Stimulated activated CD8-positive, alpha-beta memory T cell treated with anti-CD3 and anti-CD28 coated beads, Interleukin-12 subunit alpha, Interleukin-12 subunit beta, amount 100 ng/mL, for 24 hours (primary cell): ENCODE data around the gene JAKMIP1.
A peak's percentile ranks its signal among the peaks of the same experiment; 100 is the strongest.
"Not testable (repeated sequence)": the region's sequence is repeated elsewhere in the genome, so short reads cannot be mapped to it uniquely, and the experiment has no call there.

ENCODE experiments used
- DNase-seq: peaks from one replicate; pipeline ENCODE4 v3.0.0-alpha.2; 2020; ENCODE audit errors: extremely low read depth

The JAKMIP1 gene

GRCh38 chr4:6143603-6144181, 56.7 kb downstream of the JAKMIP1 start:
- no peak for DNase-seq

- DNase-seq = no peak
These were observed 57.3 kb downstream of the JAKMIP1 start for GRCh38 chr4:6142935-6143602.

GRCh38 chr4:6142511-6142910, 57.8 kb downstream of the JAKMIP1 start:
- DNase-seq = no peak

- no peak for DNase-seq
These were observed 58.8 kb downstream of the JAKMIP1 start for GRCh38 chr4:6141554-6141953.

- DNase-seq = not testable (repeated sequence)
These were observed 59.3 kb downstream of the JAKMIP1 start for GRCh38 chr4:6141021-6141420.

DNA sequence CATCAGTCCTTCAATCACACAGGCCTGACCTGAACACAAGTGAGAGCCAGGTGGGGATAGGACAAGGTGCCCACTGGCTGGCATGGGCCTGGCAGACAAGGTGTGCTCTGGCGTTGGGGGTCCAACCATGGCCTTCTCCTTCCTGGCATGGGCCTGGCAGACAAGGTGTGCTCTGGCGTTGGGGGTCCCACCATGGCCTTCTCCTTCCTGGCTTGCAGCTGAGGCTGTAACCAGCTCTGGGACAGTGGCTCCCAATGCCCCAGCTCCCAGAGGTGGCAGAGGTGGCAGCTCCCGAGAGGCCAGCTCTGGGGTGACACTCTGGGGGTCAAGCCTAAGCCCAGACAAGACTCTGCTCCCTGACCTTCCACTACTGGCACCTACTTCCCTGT, 62.6 kb downstream of the JAKMIP1 start:
- DNase-seq = no peak

DNA sequence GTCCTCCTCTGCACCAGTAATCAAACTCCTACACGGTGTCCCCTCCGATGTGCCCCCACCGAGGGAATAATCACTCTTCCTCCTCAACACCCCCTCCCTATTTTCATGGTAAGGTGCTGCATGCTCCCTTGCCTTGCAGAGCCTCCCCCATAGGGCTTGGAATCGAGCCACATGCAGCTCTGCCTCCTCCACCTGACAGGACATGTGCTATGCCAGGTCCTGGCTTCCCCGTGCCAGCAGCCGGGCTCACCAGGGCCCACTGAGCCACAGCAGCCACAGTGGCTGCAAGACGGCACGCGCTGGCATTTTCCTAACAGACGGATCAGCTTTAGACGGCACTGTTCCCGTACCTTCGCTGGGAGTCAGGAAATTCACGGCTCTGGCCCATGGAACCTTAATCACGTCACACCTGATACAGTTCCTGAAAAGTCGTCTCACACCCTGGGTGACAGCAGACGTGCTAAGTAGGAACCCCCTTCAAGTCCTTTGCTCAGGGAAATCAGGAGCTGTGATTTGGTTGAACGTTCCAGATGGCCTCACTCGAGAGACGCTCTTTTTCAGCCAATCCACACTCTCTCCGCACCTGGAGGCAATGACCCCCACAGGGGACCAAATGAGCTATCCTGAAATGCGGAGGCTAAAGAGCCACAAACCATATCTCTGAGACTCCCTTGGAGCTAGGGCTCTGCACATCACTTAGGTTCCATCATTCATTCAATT, 63.2 kb downstream of the JAKMIP1 start:
- no peak for DNase-seq

GRCh38 chr4:6134612-6135220, 65.6 kb downstream of the JAKMIP1 start:
- peak; percentile 5 for DNase-seq

- no peak for DNase-seq
These were observed 67.6 kb downstream of the JAKMIP1 start for GRCh38 chr4:6132716-6133115.

DNA sequence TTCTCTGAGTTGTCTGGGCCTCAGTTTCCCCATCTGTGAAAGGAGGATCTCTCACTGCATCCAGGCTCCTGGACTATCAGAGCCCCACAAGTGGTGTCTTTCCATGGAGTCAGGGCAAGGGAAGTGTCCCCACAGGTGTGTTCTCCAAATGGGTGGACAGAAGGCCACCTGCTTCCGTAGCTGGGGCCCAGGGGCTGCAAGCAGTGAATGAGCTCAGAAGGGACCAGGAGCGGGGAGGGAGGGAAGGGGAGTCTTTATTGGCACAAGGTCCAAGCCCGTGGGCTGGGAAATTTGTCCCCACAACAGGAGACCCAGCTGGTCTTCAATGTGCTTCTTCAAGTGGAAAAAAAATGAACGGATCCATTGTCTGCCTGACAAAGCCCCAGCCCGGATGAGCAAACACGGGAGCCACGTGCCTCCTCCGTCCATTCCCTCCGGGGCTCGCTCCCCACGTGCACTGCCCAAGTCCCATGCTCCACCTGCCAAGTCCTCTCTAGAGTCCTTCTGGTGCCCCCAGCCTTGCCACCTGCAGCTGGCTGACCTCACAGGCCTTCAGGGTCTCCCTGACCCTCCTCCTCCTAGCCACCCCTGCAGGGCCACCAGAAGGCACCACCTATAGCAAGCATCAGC, 72.0 kb downstream of the JAKMIP1 start:
- no peak for DNase-seq

DNA sequence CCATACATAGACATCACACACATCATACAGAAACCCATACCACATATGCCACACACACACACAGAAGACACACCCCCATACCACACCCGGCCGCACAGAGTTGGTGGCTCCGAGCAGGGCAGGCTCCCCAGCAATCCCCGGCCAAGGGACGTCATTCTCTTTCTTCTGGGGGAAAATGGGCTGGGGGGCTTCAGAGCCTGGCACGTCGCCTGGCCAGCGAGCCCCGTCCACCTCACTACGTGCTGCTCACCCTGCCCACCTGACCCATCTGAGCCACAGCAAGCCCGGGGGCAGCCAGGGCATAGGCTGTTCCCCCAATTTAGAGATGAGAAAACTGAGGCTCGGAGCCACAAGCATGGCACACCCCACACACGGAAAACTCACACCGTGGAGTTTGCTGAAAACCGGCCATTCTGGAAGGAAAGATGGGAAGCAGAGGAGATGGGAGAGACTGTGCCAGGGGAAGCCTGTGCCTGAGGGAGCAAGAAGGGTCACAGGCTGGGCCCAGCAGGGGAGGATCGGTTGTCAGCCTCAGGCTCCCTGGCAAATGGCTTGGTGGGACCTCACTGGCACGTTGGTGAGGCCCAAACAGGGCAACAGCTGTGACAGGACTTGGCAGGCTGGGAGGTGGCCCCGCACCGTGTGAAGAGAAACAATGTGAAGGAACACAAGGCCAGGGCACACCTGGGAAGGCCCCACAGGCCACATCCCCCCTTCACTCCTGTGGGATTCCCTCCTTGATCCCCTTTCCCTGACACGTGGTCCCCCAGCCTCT, 73.2 kb downstream of the JAKMIP1 start:
- no peak for DNase-seq

DNA sequence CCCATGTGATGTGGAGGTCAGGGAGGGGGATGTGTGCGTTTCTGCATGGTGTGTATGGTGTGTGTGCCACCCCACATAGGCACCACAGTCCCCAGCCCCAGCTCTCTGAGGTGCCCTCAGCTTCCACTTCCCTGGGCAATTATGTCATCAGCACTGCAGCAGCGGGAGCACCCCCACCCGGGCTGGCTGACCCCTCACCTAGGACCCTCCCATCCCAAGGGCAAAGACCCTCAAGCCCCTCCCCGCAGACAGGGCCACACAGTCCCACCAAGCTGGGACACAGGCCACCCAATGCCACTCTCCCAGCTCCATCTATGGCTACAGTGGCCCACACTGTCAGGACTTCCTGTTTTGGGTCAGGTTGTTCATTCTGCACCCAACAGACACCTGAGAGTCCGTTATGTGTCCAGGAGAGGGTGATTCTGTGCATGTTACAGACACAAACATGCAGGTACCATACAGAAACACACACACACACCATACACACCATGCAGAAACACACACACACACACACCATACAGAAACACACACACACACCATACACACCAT, 75.2 kb downstream of the JAKMIP1 start:
- no peak for DNase-seq

DNA sequence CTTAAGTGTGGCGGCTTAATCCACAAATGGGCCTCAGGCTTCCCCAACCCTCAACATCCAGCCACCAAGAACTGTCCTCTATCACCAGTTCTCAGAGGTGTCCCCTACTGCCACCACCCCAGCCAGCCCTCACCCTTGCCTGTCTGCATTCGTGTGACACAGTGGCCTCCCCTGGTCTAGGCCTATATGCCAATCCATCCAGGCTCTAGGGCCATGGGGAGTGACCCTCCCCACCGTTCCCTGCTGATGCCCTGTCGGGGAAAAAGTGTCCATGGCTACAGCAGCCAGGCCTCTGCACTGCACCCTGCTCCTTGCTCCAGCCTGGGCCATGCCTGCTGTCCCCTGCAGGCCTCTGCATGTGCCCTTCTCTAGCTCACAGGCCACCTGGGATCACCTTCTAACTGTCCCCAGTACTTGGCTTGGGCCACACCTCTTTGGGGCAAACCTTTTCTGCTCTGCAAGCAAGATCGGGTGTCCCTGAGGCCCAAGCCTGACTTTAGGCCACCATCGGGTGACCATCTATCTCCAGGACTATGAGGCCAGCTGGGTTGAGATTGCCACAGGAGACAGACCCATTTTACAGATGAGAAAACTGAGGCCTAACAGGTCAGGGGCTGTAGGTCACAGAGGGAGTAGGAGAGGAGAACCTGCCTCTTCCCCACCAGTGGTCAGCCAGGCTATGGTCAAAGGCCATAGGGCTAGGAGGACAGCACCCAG, 75.8 kb downstream of the JAKMIP1 start:
- no peak for DNase-seq

GRCh38 chr4:6123976-6124375, 76.4 kb downstream of the JAKMIP1 start:
- no peak for DNase-seq

GRCh38 chr4:6123541-6123940, 76.8 kb downstream of the JAKMIP1 start:
- DNase-seq = no peak

DNA sequence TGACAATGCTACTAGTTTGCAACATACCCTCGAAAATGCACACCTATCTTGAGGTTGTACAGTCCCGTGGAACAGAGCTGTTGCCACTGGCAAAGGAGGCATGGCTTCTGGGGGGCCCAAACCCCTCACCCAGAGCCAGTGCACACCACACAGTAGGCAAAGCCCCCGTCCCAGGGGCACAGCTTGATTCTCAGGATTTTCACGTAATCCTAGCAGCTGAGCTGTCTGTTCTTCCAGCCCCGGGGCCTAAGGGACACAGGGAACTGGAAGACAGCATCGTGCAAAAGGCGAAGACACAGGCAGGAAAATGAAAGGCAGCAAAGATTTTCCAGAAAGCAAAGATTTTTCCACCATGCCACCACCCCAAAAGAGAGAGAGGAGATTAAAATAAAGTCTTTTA, 77.2 kb downstream of the JAKMIP1 start:
- no peak for DNase-seq

DNA sequence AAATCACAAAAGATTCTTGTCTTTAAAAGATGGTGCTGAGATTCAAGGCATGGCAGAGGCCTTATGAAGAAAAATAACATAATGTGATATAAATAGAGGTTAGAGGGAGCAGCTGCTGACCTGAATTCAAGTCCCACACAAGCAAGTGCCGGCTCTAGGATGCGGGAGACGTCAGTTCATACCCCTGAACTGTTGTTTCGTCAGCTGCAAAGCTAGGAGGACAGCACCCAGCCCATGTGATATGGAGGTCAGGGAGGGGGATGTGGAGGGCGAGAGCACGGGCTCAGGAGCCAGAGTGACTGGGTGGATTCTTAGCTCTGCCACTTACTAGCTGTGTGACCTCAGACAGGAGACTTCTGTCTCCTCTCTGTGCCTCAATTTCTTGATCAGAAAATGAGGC, 77.9 kb downstream of the JAKMIP1 start:
- no peak for DNase-seq

GRCh38 chr4:6121941-6122340, 78.4 kb downstream of the JAKMIP1 start:
- no peak for DNase-seq

DNA sequence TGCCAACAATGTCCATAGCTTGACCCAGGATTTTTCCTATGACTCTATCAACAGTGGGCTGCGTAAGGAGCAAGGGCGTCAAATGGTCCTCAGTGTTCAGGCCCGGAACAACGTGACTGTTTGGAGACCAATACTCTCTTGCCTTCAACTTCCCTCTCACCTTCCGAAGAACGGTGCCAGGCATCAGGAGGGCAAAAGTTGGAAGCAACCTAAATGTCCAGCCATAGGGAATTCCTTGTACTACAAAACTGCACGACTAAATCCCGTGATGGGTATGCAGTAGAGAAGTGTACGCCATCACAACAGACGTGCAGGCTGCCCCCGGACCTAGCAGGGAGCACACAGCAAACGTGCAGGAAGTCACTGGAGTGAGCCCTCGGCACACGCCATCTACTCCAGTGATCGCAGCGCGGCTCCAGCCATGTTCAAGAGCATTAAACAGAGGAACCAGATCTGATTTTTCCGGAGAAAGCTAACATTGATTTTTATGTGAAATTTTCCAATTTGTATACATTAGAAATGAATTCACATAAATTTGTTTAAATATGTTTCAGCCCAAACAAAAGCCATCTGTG, 79.0 kb downstream of the JAKMIP1 start:
- DNase-seq = no peak

DNA sequence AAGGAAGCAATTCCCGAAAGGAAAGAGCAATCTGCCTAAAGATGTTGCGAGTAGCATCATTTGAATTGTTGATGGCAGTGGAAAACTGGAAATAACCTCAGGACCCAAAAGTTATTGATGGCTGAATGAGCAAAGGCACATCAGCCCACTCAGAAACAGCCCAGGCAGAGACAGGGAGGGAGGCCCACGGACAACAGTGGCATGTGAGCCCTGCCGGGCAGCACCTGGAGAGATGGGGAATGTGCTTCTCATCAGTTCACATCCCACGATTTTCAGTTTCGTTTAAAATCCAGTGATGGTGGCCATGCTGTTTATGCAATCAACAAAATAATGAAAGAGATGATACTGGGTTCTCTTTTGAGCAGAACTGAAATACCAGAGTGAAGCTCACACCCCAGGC, 80.0 kb downstream of the JAKMIP1 start:
- no peak for DNase-seq
